ENCODE results near the gene GRXCR2.

GRCh38 chr5:145903867-145904266 lies 31.1 kb upstream of the GRXCR2 start:
- no peak for TF ChIP-seq ZNF761 (CRISPR knock-in tag; conservative IDR thresholded peaks at IDR 0.05)
- no peak for TF ChIP-seq SOX6 (IDR thresholded peaks at IDR 0.05)
- no peak for TF ChIP-seq SOX6 (CRISPR knock-in tag; IDR thresholded peaks at IDR 0.05)
- no peak for TF ChIP-seq CBFB (CRISPR knock-in tag; IDR thresholded peaks at IDR 0.05)
